HG02642 (cell line): ENCODE results near the gene SRA1.
A peak's percentile ranks its signal among the peaks of the same experiment; 100 is the strongest.

Source experiments
- ATAC-seq: cut with Tn5 transposase; IDR thresholded peaks from one replicate; pipeline ENCODE4 v1.9.1; 2021; ENCODE audit warnings: mild to moderate bottlenecking; ENCODE audit not compliant: unreplicated experiment, poor library complexity

Gene SRA1

GRCh38 chr5:140573683-140574082 lies 16.4 kb upstream of the SRA1 start:
- no peak for ATAC-seq

GRCh38 chr5:140571105-140571504 lies 13.8 kb upstream of the SRA1 start:
- ATAC-seq: no peak

- no peak for ATAC-seq
Observed at GRCh38 chr5:140570488-140570887, 13.2 kb upstream of the SRA1 start.

GRCh38 chr5:140570058-140570457 lies 12.8 kb upstream of the SRA1 start:
- ATAC-seq: no peak

- ATAC-seq: peak; percentile 23
Observed at GRCh38 chr5:140569197-140569596, 11.9 kb upstream of the SRA1 start.

- no peak for ATAC-seq
Observed at GRCh38 chr5:140568443-140569063, 11.3 kb upstream of the SRA1 start.

- ATAC-seq: no peak
Observed at GRCh38 chr5:140567871-140568270, 10.6 kb upstream of the SRA1 start.

GRCh38 chr5:140567136-140567818 lies 10.0 kb upstream of the SRA1 start:
- no peak for ATAC-seq

- ATAC-seq: no peak
Observed at GRCh38 chr5:140566665-140567064, 9.4 kb upstream of the SRA1 start.

- no peak for ATAC-seq
Observed at GRCh38 chr5:140565780-140566095, 8.5 kb upstream of the SRA1 start.

- peak; percentile 2 for ATAC-seq
Observed at GRCh38 chr5:140565024-140565779, 7.9 kb upstream of the SRA1 start.

GRCh38 chr5:140564196-140565023 lies 7.1 kb upstream of the SRA1 start, which contains the start of the genes APBB3 and SLC35A4:
APBB3 (minus strand) TSS chr5:140564598; CDS start chr5:140564245, 353 bp downstream.
SLC35A4 (plus strand) TSS chr5:140564828; CDS start chr5:140567170, 2,342 bp downstream.
- peak; percentile 89 for ATAC-seq

GRCh38 chr5:140563596-140563995 lies 6.3 kb upstream of the SRA1 start:
- ATAC-seq: no peak

- ATAC-seq: no peak
Observed at GRCh38 chr5:140561753-140562523, 4.7 kb upstream of the SRA1 start.

GRCh38 chr5:140560227-140560626 lies 3.0 kb upstream of the SRA1 start:
- ATAC-seq: no peak

GRCh38 chr5:140558542-140558941 lies 1.3 kb upstream of the SRA1 start:
- no peak for ATAC-seq

- no peak for ATAC-seq
Observed at GRCh38 chr5:140557965-140558364, 692 bp upstream of the SRA1 start.

- no peak for ATAC-seq
Observed at GRCh38 chr5:140556438-140556837, 835 bp downstream of the SRA1 start.

GRCh38 chr5:140555747-140556312 lies 1.4 kb downstream of the SRA1 start:
- no peak for ATAC-seq
